Measurements from ENCODE around the gene PLA2G5.

Gene PLA2G5

GRCh38 chr1:20061866-20062265 lies 8.1 kb upstream of the PLA2G5 start:
- Histone ChIP-seq H3K4me3 (ENCODE audit: low read depth, low read length, poor library complexity, severe bottlenecking) (no peak overlapping the region), H3K9me3 (ENCODE audit: low read length) (no peaks in the 10 kb centered on the region), H3K27ac (ENCODE audit: low read depth, low read length, poor library complexity, severe bottlenecking) (no peak overlapping the region), H2AFZ (ENCODE audit: low read length) (no peak overlapping the region), H3K4me1 (ENCODE audit: insufficient read depth, low read length, severe bottlenecking) (no peaks in the 10 kb centered on the region), H3K27me3 (ENCODE audit: insufficient read depth, low read length) (no peaks in the 10 kb centered on the region; the same call in 1 of the 2 replicates), H3K9me2 (ENCODE audit: low read depth, low read length) (no peaks in the 10 kb centered on the region), H4K20me1 (ENCODE audit: insufficient read depth, low read length) (no peaks in the 10 kb centered on the region), H3K79me2 (ENCODE audit: insufficient read depth, low read length) (no peaks in the 10 kb centered on the region), H3F3A (ENCODE audit: insufficient read depth, low read length) (no peaks in the 10 kb centered on the region), H3K36me3 (ENCODE audit: insufficient read depth, low read length) (no peaks in the 10 kb centered on the region), H3K9ac (ENCODE audit: low read length) (no peak overlapping the region), H3K4me2 (ENCODE audit: low read length) (no peak overlapping the region)
- TF ChIP-seq EZH2 (IDR thresholded peaks at IDR 0.05; ENCODE audit: borderline replicate concordance, low read length) (no peak), CTCF (IDR thresholded peaks at IDR 0.05; ENCODE audit: low read length) (no peak)

GRCh38 chr1:20063861-20064292 lies 6.1 kb upstream of the PLA2G5 start:
- H3K9ac ChIP-seq (ENCODE audit: low read length): no peak overlapping the region
- no peaks in the 10 kb centered on the region; the same call in 1 of the 2 replicates for H3K27me3 ChIP-seq (ENCODE audit: insufficient read depth, low read length)
- H3K36me3 ChIP-seq (ENCODE audit: insufficient read depth, low read length): no peaks in the 10 kb centered on the region
- no peaks in the 10 kb centered on the region for H3F3A ChIP-seq (ENCODE audit: insufficient read depth, low read length)
- no peaks in the 10 kb centered on the region for H4K20me1 ChIP-seq (ENCODE audit: insufficient read depth, low read length)
- no peak overlapping the region for H3K27ac ChIP-seq (ENCODE audit: low read depth, low read length, poor library complexity, severe bottlenecking)
- TF ChIP-seq EZH2 (IDR thresholded peaks at IDR 0.05; ENCODE audit: borderline replicate concordance, low read length): no peak
- TF ChIP-seq CTCF (IDR thresholded peaks at IDR 0.05; ENCODE audit: low read length): no peak
- no peak overlapping the region for H3K4me2 ChIP-seq (ENCODE audit: low read length)
- H3K9me3 ChIP-seq (ENCODE audit: low read length): no peaks in the 10 kb centered on the region
- no peaks in the 10 kb centered on the region for H3K4me1 ChIP-seq (ENCODE audit: insufficient read depth, low read length, severe bottlenecking)
- H3K4me3 ChIP-seq (ENCODE audit: low read depth, low read length, poor library complexity, severe bottlenecking): no peak overlapping the region
- no peaks in the 10 kb centered on the region for H3K79me2 ChIP-seq (ENCODE audit: insufficient read depth, low read length)
- no peaks in the 10 kb centered on the region for H3K9me2 ChIP-seq (ENCODE audit: low read depth, low read length)
- H2AFZ ChIP-seq (ENCODE audit: low read length): no peak overlapping the region

- H3K4me2 ChIP-seq (ENCODE audit: low read length): no peak overlapping the region
- H4K20me1 ChIP-seq (ENCODE audit: insufficient read depth, low read length): no peaks in the 10 kb centered on the region
Observed at GRCh38 chr1:20068722-20069121, 1.3 kb upstream of the PLA2G5 start.

More at GRCh38 chr1:20068722-20069121, 1.3 kb upstream of the PLA2G5 start:
- Histone ChIP-seq H3K4me1 (ENCODE audit: insufficient read depth, low read length, severe bottlenecking) (no peaks in the 10 kb centered on the region), H3K79me2 (ENCODE audit: insufficient read depth, low read length) (no peaks in the 10 kb centered on the region), H3K9me3 (ENCODE audit: low read length) (no peaks in the 10 kb centered on the region), H3K4me3 (ENCODE audit: low read depth, low read length, poor library complexity, severe bottlenecking) (no peak overlapping the region), H3K36me3 (ENCODE audit: insufficient read depth, low read length) (no peaks in the 10 kb centered on the region), H3K27me3 (ENCODE audit: insufficient read depth, low read length) (no peaks in the 10 kb centered on the region), H3K27ac (ENCODE audit: low read depth, low read length, poor library complexity, severe bottlenecking) (no peak overlapping the region), H2AFZ (ENCODE audit: low read length) (no peak overlapping the region), H3F3A (ENCODE audit: insufficient read depth, low read length) (no peaks in the 10 kb centered on the region), H3K9ac (ENCODE audit: low read length) (no peak overlapping the region), H3K9me2 (ENCODE audit: low read depth, low read length) (no peaks in the 10 kb centered on the region)
- TF ChIP-seq CTCF (IDR thresholded peaks at IDR 0.05; ENCODE audit: low read length): no peak
- TF ChIP-seq EZH2 (IDR thresholded peaks at IDR 0.05; ENCODE audit: borderline replicate concordance, low read length): no peak

All from OCI-LY1 (cell line).